Type B pancreatic cell (in vitro differentiated cells): ENCODE measurements around the gene TMTC2. TPM values are rescaled to one million over a fixed set of nuclear protein-coding genes. Genes with fewer than 3 reads are reported as not detected.

Experiments
- DNase-seq: peaks from one replicate; pipeline ENCODE4 v3.0.0; 2021; ENCODE audit warnings: mixed read lengths; ENCODE audit not compliant: unreplicated experiment; ENCODE audit errors: extremely low spot score
- H3K27ac Mint-ChIP-seq: 2 replicates; pipeline ENCODE4 v1.8.0; 2021; ENCODE audit warnings: mild to moderate bottlenecking, mixed read lengths
- H3K27me3 Mint-ChIP-seq: 2 replicates; pipeline ENCODE4 v1.8.0; 2021; ENCODE audit warnings: mixed read lengths
- H3K36me3 Mint-ChIP-seq: 2 replicates; pipeline ENCODE4 v1.8.0; 2021; ENCODE audit warnings: mixed read lengths
- H3K4me1 Mint-ChIP-seq: one replicate; pipeline ENCODE4 v1.8.0; 2021; ENCODE audit warnings: mixed read lengths; ENCODE audit not compliant: unreplicated experiment
- H3K4me3 Mint-ChIP-seq: 2 replicates; pipeline ENCODE4 v1.8.0; 2021; ENCODE audit warnings: mild to moderate bottlenecking, mixed read lengths
- H3K9me3 Mint-ChIP-seq: 2 replicates; pipeline ENCODE4 v1.8.0; 2021; ENCODE audit warnings: mixed read lengths
- total RNA-seq: library from RNA; stranded (reverse); gene quantifications from 2 replicates; pipeline ENCODE4 v1.2.1, GENCODE V29; 2021; ENCODE audit warnings: low replicate concordance
- TF ChIP-seq, protein P1 (sequence below): fragments of 200-600 bp; sonication (generic); conservative IDR thresholded peaks from 2 replicates; pipeline ENCODE4 v1.5.0; 2021; ENCODE audit warnings: antibody characterized with exemption, mild to moderate bottlenecking

Gene TMTC2
- total RNA-seq, 1 donor from 2014 or later, result 31.0 TPM

- H3K27me3 Mint-ChIP-seq, result no peaks in the 10 kb centered on the region
- H3K36me3 Mint-ChIP-seq, result no peaks in the 10 kb centered on the region
- H3K27ac Mint-ChIP-seq, result no peak overlapping the region
- no peak for DNase-seq
- peaks cover 16% of the 10 kb centered on the region for H3K4me1 Mint-ChIP-seq
- no peak overlapping the region for H3K4me3 Mint-ChIP-seq
- TF ChIP-seq, protein P1, sequence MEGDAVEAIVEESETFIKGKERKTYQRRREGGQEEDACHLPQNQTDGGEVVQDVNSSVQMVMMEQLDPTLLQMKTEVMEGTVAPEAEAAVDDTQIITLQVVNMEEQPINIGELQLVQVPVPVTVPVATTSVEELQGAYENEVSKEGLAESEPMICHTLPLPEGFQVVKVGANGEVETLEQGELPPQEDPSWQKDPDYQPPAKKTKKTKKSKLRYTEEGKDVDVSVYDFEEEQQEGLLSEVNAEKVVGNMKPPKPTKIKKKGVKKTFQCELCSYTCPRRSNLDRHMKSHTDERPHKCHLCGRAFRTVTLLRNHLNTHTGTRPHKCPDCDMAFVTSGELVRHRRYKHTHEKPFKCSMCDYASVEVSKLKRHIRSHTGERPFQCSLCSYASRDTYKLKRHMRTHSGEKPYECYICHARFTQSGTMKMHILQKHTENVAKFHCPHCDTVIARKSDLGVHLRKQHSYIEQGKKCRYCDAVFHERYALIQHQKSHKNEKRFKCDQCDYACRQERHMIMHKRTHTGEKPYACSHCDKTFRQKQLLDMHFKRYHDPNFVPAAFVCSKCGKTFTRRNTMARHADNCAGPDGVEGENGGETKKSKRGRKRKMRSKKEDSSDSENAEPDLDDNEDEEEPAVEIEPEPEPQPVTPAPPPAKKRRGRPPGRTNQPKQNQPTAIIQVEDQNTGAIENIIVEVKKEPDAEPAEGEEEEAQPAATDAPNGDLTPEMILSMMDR, result no peak
- no peaks in the 10 kb centered on the region for H3K9me3 Mint-ChIP-seq
Measured at GRCh38 chr12:82950356-82950755, 263.6 kb downstream of the TMTC2 start.

- H3K4me1 Mint-ChIP-seq, result peaks cover 16% of the 10 kb centered on the region
- H3K9me3 Mint-ChIP-seq, result peaks cover 8% of the 10 kb centered on the region
- H3K36me3 Mint-ChIP-seq, result peaks cover 8% of the 10 kb centered on the region
- TF ChIP-seq, protein P1, result no peak
- no peaks in the 10 kb centered on the region for H3K27me3 Mint-ChIP-seq
- no peak for DNase-seq
- no peak overlapping the region for H3K4me3 Mint-ChIP-seq
- no peak overlapping the region for H3K27ac Mint-ChIP-seq
Measured at GRCh38 chr12:82952946-82953345, 266.2 kb downstream of the TMTC2 start.

- H3K9me3 Mint-ChIP-seq, result peaks cover 9% of the 10 kb centered on the region
- no peak overlapping the region for H3K4me3 Mint-ChIP-seq
- H3K4me1 Mint-ChIP-seq, result peaks cover 15% of the 10 kb centered on the region
- H3K27me3 Mint-ChIP-seq, result no peaks in the 10 kb centered on the region
- no peak for DNase-seq
- TF ChIP-seq, protein P1, result no peak
- peaks cover 8% of the 10 kb centered on the region for H3K36me3 Mint-ChIP-seq
- H3K27ac Mint-ChIP-seq, result no peak overlapping the region
Measured at GRCh38 chr12:82953397-82953796, 266.7 kb downstream of the TMTC2 start.

DNA sequence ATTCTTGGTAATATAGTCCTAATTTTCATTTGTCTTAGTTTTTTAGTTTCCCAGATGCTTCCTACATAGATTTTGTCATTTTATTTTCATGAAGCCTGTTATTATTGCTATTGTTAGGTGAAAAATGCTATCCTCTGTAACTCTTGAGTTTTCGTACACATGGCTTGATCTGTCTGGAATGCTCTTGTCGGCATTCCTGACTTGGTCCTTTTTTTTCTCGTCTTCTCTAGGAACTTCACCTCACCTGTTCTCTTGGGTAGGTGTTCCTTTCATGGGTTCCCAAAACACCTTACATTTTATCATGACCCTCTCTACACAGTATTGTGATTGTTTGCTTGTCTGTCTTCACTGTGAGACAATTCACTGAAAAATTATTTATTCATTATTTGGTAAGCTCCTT lies 267.4 kb downstream of the TMTC2 start:
- no peak for DNase-seq
- TF ChIP-seq, protein P1, result no peak

GRCh38 chr12:82954572-82954971 lies 267.9 kb downstream of the TMTC2 start:
- H3K4me3 Mint-ChIP-seq, result no peak overlapping the region
- no peak overlapping the region for H3K27ac Mint-ChIP-seq
- H3K27me3 Mint-ChIP-seq, result no peaks in the 10 kb centered on the region
- peaks cover 9% of the 10 kb centered on the region for H3K9me3 Mint-ChIP-seq
- no peak for DNase-seq
- peaks cover 6% of the 10 kb centered on the region for H3K4me1 Mint-ChIP-seq
- H3K36me3 Mint-ChIP-seq, result peaks cover 8% of the 10 kb centered on the region
- TF ChIP-seq, protein P1, result no peak

More for the DNA sequence above, 267.4 kb downstream of the TMTC2 start:
- no peaks in the 10 kb centered on the region for H3K27me3 Mint-ChIP-seq
- peaks cover 8% of the 10 kb centered on the region for H3K36me3 Mint-ChIP-seq
- H3K27ac Mint-ChIP-seq, result no peak overlapping the region
- H3K4me1 Mint-ChIP-seq, result peaks cover 8% of the 10 kb centered on the region
- no peak overlapping the region for H3K4me3 Mint-ChIP-seq
- H3K9me3 Mint-ChIP-seq, result peaks cover 9% of the 10 kb centered on the region

GRCh38 chr12:82955043-82955442 lies 268.3 kb downstream of the TMTC2 start:
- Mint-ChIP-seq H3K27ac (no peak overlapping the region), H3K27me3 (no peaks in the 10 kb centered on the region), H3K36me3 (peaks cover 8% of the 10 kb centered on the region), H3K9me3 (peaks cover 9% of the 10 kb centered on the region), H3K4me1 (peaks cover 6% of the 10 kb centered on the region), H3K4me3 (no peak overlapping the region)
- no peak for DNase-seq
- TF ChIP-seq, protein P1, result no peak
